Caki2 (cell line): ENCODE measurements around the gene DUSP3. TPM values are rescaled to one million over a fixed set of nuclear protein-coding genes. Genes with fewer than 3 reads are reported as not detected.

Experiments
- DNase-seq: peaks from one replicate; pipeline ENCODE4 v3.0.0-alpha.2; 2015; ENCODE audit warnings: low read depth
- in situ Hi-C: cut with HindIII; loops from 2 replicates; pipeline ENCODE4 v1.10.0; 2016; ENCODE audit warnings: low sequenced_read_pairs, low pct_unique_long_range_greater_than_20kb, mixed read lengths
- total RNA-seq: library from RNA; depleted of rRNA; stranded (reverse); fragments of >200 nt; shearing (Covaris generic); gene quantifications from 2 replicates; pipeline ENCODE4 v1.2.3, GENCODE V29; 2014; ENCODE audit warnings: low replicate concordance; rRNA removed

DUSP3 gene
- total RNA-seq, 1 experiment from 2014 or later = 48.7 TPM

- in situ Hi-C loops = no loop called here
- DNase-seq = no peak
These were observed 59.2 kb downstream of the DUSP3 start for GRCh38 chr17:43719578-43719977.

GRCh38 chr17:43718544-43718943 is 60.2 kb downstream of the DUSP3 start:
- DNase-seq = no peak
- in situ Hi-C loops = no loop called here

GRCh38 chr17:43717913-43718312 is 60.9 kb downstream of the DUSP3 start:
- DNase-seq = peak; percentile 32
- in situ Hi-C loops = no loop called here

Other genes with a start within 250 kb of the DUSP3 start
- gene ETV4, start 232.6 kb downstream of the DUSP3 start, total RNA-seq = 18.7 and 36.0 TPM in 2 replicates
- not detected in 2 replicates for gene MEOX1, start 117.1 kb downstream of the DUSP3 start, total RNA-seq
- gene SOST, start 20.2 kb downstream of the DUSP3 start, total RNA-seq = 1.8 and 2.4 TPM in 2 replicates
- not detected in 2 replicates for gene CFAP97D1, start 1.5 kb upstream of the DUSP3 start, total RNA-seq
- gene MPP3, start 54.2 kb upstream of the DUSP3 start, total RNA-seq = 10.0 and 11.6 TPM in 2 replicates
- gene CD300LG, start 68.2 kb upstream of the DUSP3 start, total RNA-seq = not detected in 2 replicates
- gene MPP2, start 128.6 kb upstream of the DUSP3 start, total RNA-seq = 4.8 and 8.1 TPM in 2 replicates
- not detected in 2 replicates for gene PPY, start 163.5 kb upstream of the DUSP3 start, total RNA-seq
- gene PYY, start 175.0 kb upstream of the DUSP3 start, total RNA-seq = not detected in 2 replicates
- gene NAGS, start 225.6 kb upstream of the DUSP3 start, total RNA-seq = 1.5 and 3.0 TPM in 2 replicates
- 98.2 and 101 TPM in 2 replicates for gene TMEM101, start 236.0 kb upstream of the DUSP3 start, total RNA-seq